ACC112 (cell line): Measurements from ENCODE around the gene PHF11.
"Not testable (repeated sequence)": the region's sequence is repeated elsewhere in the genome, so short reads cannot be mapped to it uniquely, and the experiment has no call there.

Source experiments
- H2AFZ ChIP-seq: fragments of 200-600 bp; sonication (generic); one replicate; pipeline ENCODE4 v1.6.0; 2017; ENCODE audit warnings: antibody characterized with exemption, low read length; ENCODE audit not compliant: unreplicated experiment
- H3K27ac ChIP-seq: fragments of 200-600 bp; sonication (generic); 2 replicates; pipeline ENCODE4 v1.5.1; 2014; ENCODE audit warnings: low read depth, mild to moderate bottlenecking, antibody characterized with exemption, low read length, moderate library complexity
- H3K27me3 ChIP-seq: fragments of 200-600 bp; sonication (generic); 2 replicates; pipeline ENCODE4 v1.6.1; 2014; ENCODE audit warnings: mild to moderate bottlenecking, antibody characterized with exemption, low read length, moderate library complexity, mixed read lengths; ENCODE audit not compliant: insufficient read depth
- H3K36me3 ChIP-seq: fragments of 200-600 bp; sonication (generic); 2 replicates; pipeline ENCODE4 v1.6.1; 2016; ENCODE audit warnings: mild to moderate bottlenecking, antibody characterized with exemption, low read length, moderate library complexity, mixed read lengths; ENCODE audit not compliant: insufficient read depth
- H3K4me1 ChIP-seq: fragments of 200-600 bp; sonication (generic); one replicate; pipeline ENCODE4 v1.6.1; 2016; ENCODE audit warnings: low read length, mixed read lengths; ENCODE audit not compliant: insufficient read depth, unreplicated experiment, control insufficient read depth
- H3K4me3 ChIP-seq: fragments of 200-600 bp; sonication (generic); 2 replicates; pipeline ENCODE4 v1.5.1; 2014; ENCODE audit warnings: mild to moderate bottlenecking, low read depth, low read length
- H3K79me2 ChIP-seq: fragments of 200-600 bp; sonication (generic); one replicate; pipeline ENCODE4 v1.6.0; 2016; ENCODE audit warnings: low read length; ENCODE audit not compliant: control insufficient read depth, unreplicated experiment, insufficient read depth

PHF11 gene

DNA sequence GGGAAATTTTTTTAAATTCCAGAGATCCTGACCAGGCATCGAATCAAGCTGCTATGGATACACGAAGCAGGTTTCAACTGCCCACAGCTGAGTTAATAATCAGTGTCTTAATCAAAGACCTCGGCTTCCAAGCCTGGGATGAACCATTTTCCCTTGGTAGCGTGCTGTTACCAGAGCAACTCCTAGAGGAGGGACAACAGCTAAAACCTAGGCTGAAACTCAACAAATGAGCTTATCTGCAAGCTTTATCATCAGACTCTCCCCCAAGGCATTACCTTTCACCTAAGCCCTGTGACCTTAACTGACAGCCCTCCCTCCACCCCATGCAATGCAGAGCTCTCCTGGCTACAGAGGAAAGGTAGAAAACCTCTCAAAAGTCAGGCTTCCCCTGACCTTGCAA, 49.9 kb downstream of the PHF11 start:
- Histone ChIP-seq H3K4me1 (no peaks in the 10 kb centered on the region), H3K36me3 (0 out of 2 replicates have a peak, but pooled peaks cover 2% of the 10 kb centered on the region), H3K27me3 (no peaks in the 10 kb centered on the region), H3K79me2 (no peaks in the 10 kb centered on the region), H2AFZ (no peak overlapping the region), H3K4me3 (no peak overlapping the region), H3K27ac (no peak overlapping the region)

DNA sequence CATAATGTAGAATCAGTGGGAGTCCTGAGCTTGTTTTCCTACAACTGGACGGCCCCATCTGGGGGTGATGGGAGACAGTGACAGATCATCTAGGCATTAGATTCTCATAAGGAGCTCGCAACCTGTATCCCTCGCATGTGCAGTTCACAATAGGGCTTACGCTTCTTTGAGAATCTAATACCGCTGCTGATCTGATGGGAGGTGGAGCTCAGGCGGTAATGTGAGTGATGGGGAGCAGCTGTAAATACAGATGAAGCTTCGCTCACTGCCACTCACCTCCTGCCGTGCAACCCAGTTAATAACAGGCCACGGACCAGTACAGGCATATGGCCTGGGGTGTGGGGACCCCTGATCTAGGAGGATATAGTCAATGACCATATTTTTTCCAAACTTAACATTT, 50.8 kb downstream of the PHF11 start:
- Histone ChIP-seq H3K27ac (no peak overlapping the region), H3K36me3 (no peaks in the 10 kb centered on the region), H3K79me2 (no peaks in the 10 kb centered on the region), H3K4me1 (no peaks in the 10 kb centered on the region), H3K4me3 (no peak overlapping the region), H3K27me3 (no peaks in the 10 kb centered on the region), H2AFZ (no peak overlapping the region)

GRCh38 chr13:49549289-49549688, 53.5 kb downstream of the PHF11 start:
- Histone ChIP-seq H3K36me3 (no peaks in the 10 kb centered on the region), H3K27ac (no peak overlapping the region)

DNA sequence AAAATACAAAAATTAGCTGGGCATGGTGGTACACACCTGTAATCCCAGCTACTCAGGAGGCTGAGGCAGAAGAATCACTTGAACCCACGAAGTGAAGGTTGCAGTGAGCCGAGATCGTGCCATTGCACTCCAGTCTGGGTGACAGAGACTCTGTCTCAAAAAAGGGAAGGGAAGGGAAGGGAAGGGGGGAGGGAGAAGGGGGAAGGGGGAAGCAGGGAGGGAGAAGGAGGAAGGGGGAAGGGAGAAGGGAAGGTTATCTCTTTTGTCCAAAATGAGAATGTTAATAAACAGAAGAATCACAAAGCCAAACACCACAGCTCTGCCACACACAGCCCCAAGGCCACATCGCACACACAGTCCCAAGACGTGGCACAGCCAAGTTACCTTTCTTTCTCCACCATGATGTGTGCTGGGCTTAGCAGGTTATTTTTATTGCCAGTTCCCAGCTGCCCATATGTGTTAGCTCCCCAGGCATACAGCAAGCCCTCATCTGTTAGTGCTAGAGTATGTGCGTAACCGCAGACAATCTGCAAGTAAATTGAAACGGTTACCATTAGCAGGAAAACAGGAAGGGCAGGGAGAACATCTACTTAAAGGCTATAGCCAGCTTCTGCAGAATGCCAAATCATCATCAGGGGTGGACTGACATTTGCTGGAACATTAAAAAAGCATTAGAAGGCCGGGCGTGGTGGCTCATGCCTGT, 55.3 kb downstream of the PHF11 start:
- Histone ChIP-seq H2AFZ (no peak overlapping the region), H3K27ac (no peak overlapping the region), H3K4me1 (no peaks in the 10 kb centered on the region), H3K79me2 (no peaks in the 10 kb centered on the region), H3K27me3 (no peaks in the 10 kb centered on the region), H3K36me3 (no peaks in the 10 kb centered on the region; the same call in 1 of the 2 replicates), H3K4me3 (no peak overlapping the region)

More at GRCh38 chr13:49549289-49549688, 53.5 kb downstream of the PHF11 start:
- H3K27me3 ChIP-seq, result no peaks in the 10 kb centered on the region
- no peak overlapping the region for H2AFZ ChIP-seq
- H3K4me1 ChIP-seq, result no peaks in the 10 kb centered on the region
- H3K4me3 ChIP-seq, result no peak overlapping the region
- H3K79me2 ChIP-seq, result no peaks in the 10 kb centered on the region

- no peaks in the 10 kb centered on the region for H3K27me3 ChIP-seq
- H3K4me1 ChIP-seq, result no peaks in the 10 kb centered on the region
- no peaks in the 10 kb centered on the region for H3K79me2 ChIP-seq
- H2AFZ ChIP-seq, result no peak overlapping the region
- no peak overlapping the region for H3K27ac ChIP-seq
- H3K36me3 ChIP-seq, result peaks cover 4% of the 10 kb centered on the region
- no peak overlapping the region for H3K4me3 ChIP-seq
Observed at GRCh38 chr13:49553888-49554287, 58.1 kb downstream of the PHF11 start.

GRCh38 chr13:49554387-49554786, 58.6 kb downstream of the PHF11 start:
- Histone ChIP-seq H3K36me3 (peaks cover 7% of the 10 kb centered on the region), H3K27ac (no peak overlapping the region), H2AFZ (no peak overlapping the region), H3K79me2 (no peaks in the 10 kb centered on the region), H3K27me3 (no peaks in the 10 kb centered on the region), H3K4me1 (no peaks in the 10 kb centered on the region), H3K4me3 (no peak overlapping the region)

DNA sequence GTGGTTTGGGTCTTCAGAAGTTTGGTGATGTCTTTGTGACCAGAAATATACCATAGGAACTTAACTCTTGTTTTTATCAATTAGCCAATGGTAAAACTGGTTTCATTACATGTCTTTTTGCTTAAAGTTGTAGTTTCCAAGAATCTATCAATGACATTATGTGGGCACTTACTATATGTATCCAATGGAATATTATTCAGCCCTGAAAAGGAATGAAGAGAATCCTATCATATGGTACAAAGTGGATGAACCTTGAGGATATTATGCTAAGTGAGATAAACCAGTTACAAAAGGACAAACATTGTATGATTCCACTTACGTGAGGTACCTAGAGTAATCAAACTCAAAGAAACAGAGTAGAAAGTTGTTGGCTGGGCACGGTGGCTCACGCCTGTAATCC, 63.3 kb downstream of the PHF11 start:
- no peaks in the 10 kb centered on the region for H3K4me1 ChIP-seq
- no peaks in the 10 kb centered on the region for H3K27me3 ChIP-seq
- no peak overlapping the region for H3K4me3 ChIP-seq
- no peak overlapping the region for H2AFZ ChIP-seq
- no peak overlapping the region for H3K27ac ChIP-seq
- no peaks in the 10 kb centered on the region for H3K79me2 ChIP-seq
- peaks cover 7% of the 10 kb centered on the region for H3K36me3 ChIP-seq

DNA sequence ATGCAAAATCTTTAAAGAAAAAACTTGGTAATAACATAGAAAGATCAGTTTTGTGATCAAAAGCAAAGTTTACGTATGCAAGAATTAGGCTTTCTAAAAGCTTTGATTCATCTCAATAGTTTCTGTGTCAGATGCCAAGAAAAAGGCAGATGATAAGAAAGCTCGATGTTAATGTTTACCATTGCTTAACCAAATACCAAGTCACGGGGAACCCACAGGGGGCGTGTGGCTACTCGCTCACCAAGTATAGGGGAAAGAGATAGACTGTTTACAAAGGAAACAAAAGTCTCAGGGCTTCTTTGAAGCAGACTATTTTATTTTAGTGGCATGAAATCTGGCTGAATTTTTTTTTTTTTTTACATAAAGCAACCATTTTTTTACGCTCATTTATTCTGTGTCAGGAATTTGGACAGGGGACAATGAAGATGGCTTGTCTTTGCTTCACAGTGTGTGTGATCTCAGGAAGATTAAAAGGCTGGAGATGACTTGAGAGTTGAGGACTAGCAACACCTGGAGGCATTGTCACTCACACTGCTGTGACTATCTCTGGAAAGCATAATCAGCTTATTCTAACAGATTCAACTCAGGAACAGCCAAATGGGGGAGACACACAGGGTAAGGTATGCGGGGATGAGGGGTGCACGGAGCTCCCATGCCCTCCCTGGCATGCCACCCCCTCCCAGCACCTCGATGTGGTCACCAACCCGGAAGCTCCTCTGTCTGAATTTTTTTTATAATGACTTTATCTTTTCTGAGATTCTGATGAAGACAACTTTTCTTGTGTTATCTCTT, 64.7 kb downstream of the PHF11 start:
- Histone ChIP-seq H3K4me1 (no peaks in the 10 kb centered on the region), H3K4me3 (no peak overlapping the region), H2AFZ (no peak overlapping the region), H3K27me3 (no peaks in the 10 kb centered on the region), H3K27ac (no peak overlapping the region), H3K36me3 (peaks cover 7% of the 10 kb centered on the region), H3K79me2 (no peaks in the 10 kb centered on the region)

- H3K4me1 ChIP-seq, result no peaks in the 10 kb centered on the region
- no peak overlapping the region for H2AFZ ChIP-seq
- H3K4me3 ChIP-seq, result no peak overlapping the region
- no peaks in the 10 kb centered on the region for H3K79me2 ChIP-seq
- H3K27ac ChIP-seq, result no peak overlapping the region
- peaks cover 7% of the 10 kb centered on the region for H3K36me3 ChIP-seq
- H3K27me3 ChIP-seq, result no peaks in the 10 kb centered on the region
Observed at GRCh38 chr13:49561062-49561410, 65.3 kb downstream of the PHF11 start.

GRCh38 chr13:49563516-49563915, 67.8 kb downstream of the PHF11 start:
- Histone ChIP-seq H3K27ac (no peak overlapping the region), H3K4me1 (no peaks in the 10 kb centered on the region), H3K4me3 (no peak overlapping the region), H2AFZ (no peak overlapping the region), H3K36me3 (peaks cover 15% of the 10 kb centered on the region), H3K27me3 (no peaks in the 10 kb centered on the region), H3K79me2 (no peaks in the 10 kb centered on the region)

GRCh38 chr13:49565461-49565860, 69.7 kb downstream of the PHF11 start:
- not testable (repeated sequence) for H3K27me3 ChIP-seq, H3K27ac ChIP-seq, H3K79me2 ChIP-seq, H3K4me1 ChIP-seq, H2AFZ ChIP-seq, H3K4me3 ChIP-seq
- peaks cover 12% of the 10 kb centered on the region; the same call in 1 of the 2 replicates for H3K36me3 ChIP-seq
